ENCODE measurements around the gene POLR1E.

DNA sequence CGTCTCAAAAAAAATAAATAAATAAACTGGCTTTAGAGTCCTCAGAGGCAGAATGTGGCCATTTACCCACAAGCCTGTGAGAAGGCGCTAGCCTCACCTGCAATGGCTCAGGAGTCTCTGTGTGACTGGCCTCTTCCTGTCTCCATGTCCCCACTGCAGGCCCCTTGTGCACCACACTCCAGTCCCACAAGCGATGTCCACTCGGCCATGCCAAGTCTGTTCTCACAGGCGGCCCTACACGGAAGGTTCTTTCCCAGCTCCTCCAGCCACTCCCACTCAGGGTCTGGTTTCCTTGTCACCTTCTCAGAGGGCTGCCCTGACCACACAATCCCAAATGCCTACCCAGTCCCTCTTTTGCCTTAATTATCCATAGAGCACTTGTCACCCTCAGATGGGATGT lies 38.2 kb downstream of the POLR1E start:
- TF ChIP-seq, protein P1, sequence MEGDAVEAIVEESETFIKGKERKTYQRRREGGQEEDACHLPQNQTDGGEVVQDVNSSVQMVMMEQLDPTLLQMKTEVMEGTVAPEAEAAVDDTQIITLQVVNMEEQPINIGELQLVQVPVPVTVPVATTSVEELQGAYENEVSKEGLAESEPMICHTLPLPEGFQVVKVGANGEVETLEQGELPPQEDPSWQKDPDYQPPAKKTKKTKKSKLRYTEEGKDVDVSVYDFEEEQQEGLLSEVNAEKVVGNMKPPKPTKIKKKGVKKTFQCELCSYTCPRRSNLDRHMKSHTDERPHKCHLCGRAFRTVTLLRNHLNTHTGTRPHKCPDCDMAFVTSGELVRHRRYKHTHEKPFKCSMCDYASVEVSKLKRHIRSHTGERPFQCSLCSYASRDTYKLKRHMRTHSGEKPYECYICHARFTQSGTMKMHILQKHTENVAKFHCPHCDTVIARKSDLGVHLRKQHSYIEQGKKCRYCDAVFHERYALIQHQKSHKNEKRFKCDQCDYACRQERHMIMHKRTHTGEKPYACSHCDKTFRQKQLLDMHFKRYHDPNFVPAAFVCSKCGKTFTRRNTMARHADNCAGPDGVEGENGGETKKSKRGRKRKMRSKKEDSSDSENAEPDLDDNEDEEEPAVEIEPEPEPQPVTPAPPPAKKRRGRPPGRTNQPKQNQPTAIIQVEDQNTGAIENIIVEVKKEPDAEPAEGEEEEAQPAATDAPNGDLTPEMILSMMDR (IDR thresholded peaks at IDR 0.05; ENCODE audit: insufficient read depth, low read length) = no peak
- no peak for TF ChIP-seq POLR2AphosphoS5 (IDR thresholded peaks at IDR 0.05; ENCODE audit: low read depth)
- no peak for TF ChIP-seq SPI1 (IDR thresholded peaks at IDR 0.05; ENCODE audit: borderline replicate concordance, low read depth)
- TF ChIP-seq GABPA (IDR thresholded peaks at IDR 0.05; ENCODE audit: low read depth) = no peak

All from HL-60 (cell line).